AG09309 (cell line): Measurements from ENCODE around the gene MYO1E.
A peak's percentile ranks its signal among the peaks of the same experiment; 100 is the strongest.

Experiments
- DNase-seq: peaks from one replicate; pipeline ENCODE4 v3.0.0-alpha.2; 2010; ENCODE audit warnings: low read depth
- H3K4me3 ChIP-seq: 2 replicates; pipeline ENCODE4 v1.5.1; 2011; ENCODE audit warnings: mild to moderate bottlenecking, low read depth, low read length, moderate library complexity; ENCODE audit not compliant: control insufficient read depth
- CTCF ChIP-seq: IDR thresholded peaks from 2 replicates; pipeline ENCODE4 v1.5.1; 2011; ENCODE audit warnings: mild to moderate bottlenecking, low read depth, low read length, inconsistent platforms; ENCODE audit not compliant: insufficient read depth, control insufficient read depth; ENCODE audit errors: missing control alignments

MYO1E gene

GRCh38 chr15:59251001-59251845 lies 121.4 kb downstream of the MYO1E start:
- TF ChIP-seq CTCF, result no peak
- no peak for DNase-seq
- H3K4me3 ChIP-seq, result no peak overlapping the region

- DNase-seq, result no peak
- TF ChIP-seq CTCF, result no peak
- no peak overlapping the region for H3K4me3 ChIP-seq
Measured at GRCh38 chr15:59250249-59250648, 122.4 kb downstream of the MYO1E start.

- no peak for DNase-seq
- TF ChIP-seq CTCF, result no peak
- no peak overlapping the region for H3K4me3 ChIP-seq
Measured at GRCh38 chr15:59249816-59250215, 122.9 kb downstream of the MYO1E start.

- peak; percentile 40 for DNase-seq
- peak; percentile 73 for TF ChIP-seq CTCF
- H3K4me3 ChIP-seq, result no peak overlapping the region
Measured at GRCh38 chr15:59247364-59247763, 125.3 kb downstream of the MYO1E start.

GRCh38 chr15:59245559-59245958 lies 127.1 kb downstream of the MYO1E start:
- DNase-seq, result no peak
- TF ChIP-seq CTCF, result no peak

GRCh38 chr15:59244337-59244736 lies 128.3 kb downstream of the MYO1E start:
- H3K4me3 ChIP-seq, result no peak overlapping the region
- TF ChIP-seq CTCF, result no peak
- DNase-seq, result no peak

More at GRCh38 chr15:59245559-59245958, 127.1 kb downstream of the MYO1E start:
- H3K4me3 ChIP-seq, result no peak overlapping the region

GRCh38 chr15:59243622-59244021 lies 129.0 kb downstream of the MYO1E start:
- H3K4me3 ChIP-seq, result no peak overlapping the region
- no peak for TF ChIP-seq CTCF
- no peak for DNase-seq
